Activated CD4-positive, CD25-positive, alpha-beta regulatory T cell (primary cell): ENCODE results near the gene ZNF607.
"Not testable (repeated sequence)": the region's sequence is repeated elsewhere in the genome, so short reads cannot be mapped to it uniquely, and the experiment has no call there.

ENCODE experiments used
- DNase-seq, 4 experiments: peaks; one replicate each; lab custom pipeline; 2025; lab: John Stamatoyannopoulos, UW

Gene ZNF607

DNA sequence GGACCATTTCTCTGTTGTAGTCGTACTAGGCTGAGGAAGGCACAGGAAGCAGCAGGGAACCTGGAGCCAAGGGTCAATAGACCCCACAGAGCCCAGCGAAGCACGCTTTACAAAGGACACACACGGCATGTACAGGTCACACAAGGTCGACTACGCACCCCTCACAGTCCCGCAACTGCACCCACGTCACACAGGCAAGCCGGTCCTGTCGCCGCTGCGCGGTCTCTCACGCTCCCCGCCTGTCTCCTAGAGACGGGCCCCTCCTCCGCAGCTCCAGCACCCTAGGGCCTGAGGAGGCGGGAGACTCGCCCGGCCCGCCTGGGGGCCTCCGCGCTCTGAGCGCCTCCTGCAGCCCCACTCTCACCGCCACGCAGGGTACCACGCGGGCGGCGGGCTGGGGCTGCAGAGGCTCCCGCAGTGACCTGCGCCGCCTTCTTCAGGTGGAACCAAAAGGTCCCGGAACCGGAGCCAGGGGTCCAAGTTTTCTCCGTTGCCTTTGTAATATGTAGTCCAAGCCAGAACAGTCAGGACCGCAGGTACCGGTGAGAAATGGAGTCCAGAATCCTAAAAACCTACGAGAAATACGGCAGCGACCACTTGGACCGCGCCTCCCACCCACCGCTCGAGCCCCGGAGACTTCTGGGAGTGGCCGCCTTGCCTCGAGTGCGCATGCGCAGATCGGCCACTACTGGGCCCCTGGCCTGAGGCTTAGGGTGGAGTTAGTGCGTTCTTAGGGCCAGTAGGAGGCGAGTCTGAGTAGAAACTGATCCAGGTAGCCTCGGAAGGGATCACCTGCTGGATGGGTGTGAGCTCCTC lies at the start of gene ZNF607:
ZNF607 (minus strand) TSS at position 651 of the 816 bp plus-strand sequence. CDS start 8,143 bp downstream, outside the sequence.
- DNase-seq = peak; percentile 44 to 64 (median 53)

DNA sequence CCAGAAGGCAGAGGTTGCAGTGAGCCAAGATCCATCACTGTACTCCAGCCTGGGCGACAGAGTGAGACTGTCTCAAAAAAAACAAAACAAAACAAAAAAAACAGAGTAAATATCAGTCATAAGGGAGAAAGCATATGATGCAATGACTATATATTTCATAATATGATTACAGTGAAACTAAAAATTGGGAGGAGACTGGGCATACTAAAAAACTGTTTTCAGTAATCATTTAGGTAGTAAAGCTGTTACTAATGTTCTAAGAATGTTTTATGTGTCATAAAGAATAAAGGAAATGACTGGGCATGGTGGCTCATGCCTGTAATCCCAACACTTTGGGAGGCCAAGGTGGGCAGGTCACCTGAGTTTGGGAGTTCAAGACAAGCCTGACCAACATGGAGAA lies 43.9 kb upstream of the ZNF607 start:
- DNase-seq = no peak

DNA sequence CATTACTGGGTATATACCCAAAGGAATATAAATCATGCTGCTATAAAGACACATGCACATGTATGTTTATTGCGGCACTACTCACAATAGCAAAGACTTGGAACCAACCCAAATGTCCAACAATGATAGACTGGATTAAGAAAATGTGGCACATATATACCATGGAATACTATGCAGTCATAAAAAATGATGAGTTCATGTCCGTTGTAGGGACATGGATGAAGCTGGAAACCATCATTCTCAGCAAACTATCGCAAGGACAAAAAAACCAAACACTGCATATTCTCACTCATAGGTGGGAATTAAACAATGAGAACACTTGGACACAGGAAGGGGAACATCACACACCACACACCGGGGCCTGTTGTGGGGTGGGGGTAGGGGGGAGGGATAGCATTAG lies 38.1 kb upstream of the ZNF607 start:
- not testable (repeated sequence) for DNase-seq

DNA sequence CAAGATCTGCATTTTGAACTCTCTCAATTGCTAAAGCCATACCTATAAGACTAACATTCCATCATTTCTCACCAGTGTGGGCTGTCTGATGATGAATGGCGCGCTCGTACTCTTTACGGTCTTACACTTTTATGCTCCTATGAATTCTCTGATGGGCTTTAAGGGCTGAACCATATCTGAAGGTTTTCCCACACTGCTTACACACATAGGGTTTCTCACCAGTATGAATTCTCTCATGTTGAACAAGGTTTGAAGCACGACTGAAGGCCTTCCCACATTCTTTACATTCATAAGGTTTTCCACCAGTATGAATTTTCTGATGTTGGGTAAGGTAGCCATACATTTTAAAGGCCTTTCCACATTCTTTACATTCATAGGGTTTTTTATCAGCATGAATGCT lies 18.8 kb upstream of the ZNF607 start:
- DNase-seq = no peak

DNA sequence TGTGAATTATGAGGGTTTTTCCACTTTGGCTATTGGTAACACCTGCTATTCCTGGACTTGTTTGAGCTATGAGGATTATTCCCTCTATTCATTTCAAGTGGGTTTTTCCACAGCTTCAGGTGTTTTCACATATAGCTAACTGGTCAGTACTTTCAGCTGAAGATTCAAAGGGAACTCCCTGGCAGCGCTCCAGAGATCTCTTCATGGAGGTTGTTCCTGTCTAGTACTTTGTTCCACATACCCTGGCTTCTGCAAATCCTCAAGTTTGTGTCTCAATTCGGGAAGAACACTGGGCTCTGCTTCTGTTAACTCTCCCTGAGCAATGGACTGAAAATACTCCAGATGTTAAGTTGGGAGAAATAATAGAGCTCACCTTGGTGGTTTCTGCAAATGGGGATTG lies 5.6 kb upstream of the ZNF607 start:
- DNase-seq = no peak

DNA sequence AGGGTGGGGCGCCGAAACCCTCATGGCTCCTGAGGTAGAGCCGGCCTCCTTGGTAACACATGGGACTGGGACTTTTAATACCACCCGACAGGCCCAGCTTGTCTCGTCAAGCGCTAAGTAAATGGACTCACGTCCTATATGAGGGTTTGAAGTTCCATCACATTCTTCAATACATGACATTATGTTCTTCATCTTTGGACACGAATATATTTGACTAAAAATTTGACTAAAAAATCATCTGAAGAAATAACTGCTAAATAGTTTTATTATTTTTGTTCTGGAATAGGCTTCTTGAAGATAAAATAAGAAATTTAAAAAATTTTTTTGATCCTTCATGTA lies 335 bp upstream of the ZNF607 start:
- DNase-seq = no peak

DNA sequence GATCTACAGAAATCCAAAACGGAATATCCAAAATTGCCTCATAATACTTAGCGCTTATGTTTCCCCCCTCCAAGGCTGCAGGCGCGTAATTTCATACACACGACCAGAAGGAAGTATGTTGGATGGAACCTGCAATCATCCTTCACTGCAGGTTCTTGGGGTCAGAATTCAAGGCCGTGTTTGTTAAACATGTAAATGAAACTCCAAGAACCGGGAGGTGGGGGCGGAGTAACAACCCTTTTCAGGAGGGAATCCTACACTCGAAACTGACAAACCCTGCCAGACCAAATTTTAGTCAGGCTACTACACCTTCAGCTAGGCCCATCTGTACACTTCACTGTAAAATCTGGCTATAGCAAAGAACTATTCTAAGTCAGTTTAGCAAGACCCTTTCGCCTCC lies 1.3 kb downstream of the ZNF607 start:
- no peak for DNase-seq

DNA sequence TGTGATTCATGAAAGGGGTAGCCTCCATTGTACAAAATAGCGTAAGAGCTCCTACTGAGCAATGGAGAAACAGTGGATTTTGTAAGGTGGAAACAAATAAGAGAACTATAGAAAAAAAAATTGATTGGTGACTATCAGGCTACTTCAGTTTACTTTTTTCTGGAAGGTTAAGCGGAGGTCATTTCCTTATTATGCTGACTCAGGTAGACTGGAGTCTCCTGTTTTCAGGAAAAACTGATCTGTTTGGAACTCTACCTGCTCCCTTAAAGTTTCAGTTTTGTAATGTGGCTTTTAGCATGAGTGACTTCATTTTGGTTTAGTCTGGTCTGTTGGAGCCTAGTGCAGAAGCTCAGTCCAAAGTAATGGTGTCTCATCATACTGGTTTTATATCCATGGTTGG lies 3.4 kb downstream of the ZNF607 start:
- no peak for DNase-seq

DNA sequence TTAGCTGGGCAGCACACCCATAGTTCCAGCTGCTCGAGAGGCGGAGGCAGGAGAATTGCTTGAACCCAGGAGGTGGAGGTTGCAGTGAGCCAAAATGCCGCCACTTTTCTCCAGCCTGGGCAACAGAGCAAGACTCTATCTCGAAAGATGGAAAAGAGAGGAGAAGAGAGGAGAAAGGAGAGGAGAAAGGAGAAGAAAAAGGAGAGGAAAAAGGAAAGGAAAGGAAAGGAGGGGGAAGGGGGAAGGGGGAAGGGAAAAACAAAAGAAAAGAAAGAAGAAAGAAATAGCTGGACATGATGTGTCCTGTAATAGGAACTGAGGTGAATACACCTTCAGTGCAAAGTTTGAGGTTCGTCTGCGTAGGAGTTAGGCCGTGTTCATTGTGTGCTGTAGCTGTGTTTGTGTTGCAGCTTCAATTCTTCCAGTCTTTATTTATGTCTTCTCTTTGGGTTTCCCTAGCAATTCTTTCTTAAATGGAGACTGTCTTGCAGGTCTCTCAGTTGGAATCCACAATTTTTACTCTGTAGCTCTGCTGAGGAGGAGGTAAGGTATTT lies 13.4 kb downstream of the ZNF607 start:
- no peak for DNase-seq

DNA sequence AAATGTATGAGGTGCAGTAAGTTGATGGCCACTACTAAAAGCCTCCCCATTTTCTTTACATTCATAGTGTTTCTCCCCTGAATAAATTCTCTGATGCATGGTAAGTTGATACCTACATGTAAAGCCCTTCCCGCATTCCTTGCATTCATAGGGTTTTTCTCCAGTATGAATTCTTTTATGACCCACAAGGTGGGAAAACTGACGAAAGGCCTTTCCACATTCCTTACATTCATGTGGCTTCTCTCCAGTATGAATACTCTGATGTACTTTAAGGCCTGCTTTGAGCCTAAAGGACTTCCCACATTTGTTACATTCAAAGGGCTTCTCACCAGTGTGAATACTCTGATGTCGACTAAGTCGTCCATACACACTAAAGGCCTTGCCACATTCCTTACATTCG lies 20.5 kb downstream of the ZNF607 start:
- no peak for DNase-seq

DNA sequence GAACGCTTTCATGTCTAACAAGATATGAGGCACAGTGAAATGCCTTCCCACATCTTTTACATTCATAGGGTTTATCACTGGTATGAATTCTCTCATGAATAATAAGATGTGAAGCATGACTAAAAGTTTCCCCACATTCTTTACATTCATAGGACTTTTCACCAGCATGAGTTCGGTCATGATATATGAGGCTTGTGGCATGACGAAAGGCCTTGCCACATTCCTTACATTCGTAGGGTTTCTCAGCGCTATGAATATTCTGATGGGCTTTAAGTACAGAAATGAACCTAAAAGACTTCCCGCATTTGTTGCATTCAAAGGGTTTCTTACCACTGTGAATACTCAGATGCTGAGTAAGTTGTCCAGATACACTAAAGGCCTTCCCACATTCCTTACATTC lies 21.3 kb downstream of the ZNF607 start:
- DNase-seq = no peak

DNA sequence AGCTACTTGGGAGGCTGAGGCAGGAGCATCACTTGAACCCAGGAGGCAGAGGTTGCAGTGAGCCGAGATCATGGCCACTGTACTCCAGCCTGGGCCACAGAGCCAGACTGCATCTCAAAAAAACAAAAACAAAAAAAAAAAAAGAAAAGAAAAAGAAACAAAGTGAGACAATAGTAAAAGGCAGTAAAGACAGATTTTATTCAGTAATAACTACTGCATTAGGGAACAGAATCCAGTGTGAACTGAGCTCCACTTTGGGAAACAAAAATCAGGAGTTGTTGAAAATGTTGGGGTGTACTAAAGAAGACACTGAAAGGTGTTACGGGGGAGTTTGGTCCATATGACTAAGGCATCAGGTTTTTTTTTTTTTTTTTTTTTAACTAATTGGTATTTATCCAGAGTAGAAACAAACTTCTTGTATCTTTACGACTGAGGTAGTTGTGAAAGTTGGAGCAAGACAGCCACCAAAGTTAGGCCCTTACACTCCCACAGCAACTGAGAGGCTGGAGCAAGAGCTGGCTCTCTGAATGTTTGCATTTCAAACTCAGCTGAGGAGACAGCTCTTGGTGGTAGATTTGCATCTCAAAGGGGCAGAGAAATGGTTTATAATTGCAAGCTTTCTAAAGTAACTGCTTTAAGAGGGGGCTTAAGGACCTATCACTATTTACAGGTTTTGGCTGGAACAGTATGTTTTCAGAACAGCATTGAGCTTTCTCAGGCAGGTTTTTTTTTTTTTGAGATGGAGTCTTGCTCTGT lies 24.2 kb downstream of the ZNF607 start:
- DNase-seq = no peak

DNA sequence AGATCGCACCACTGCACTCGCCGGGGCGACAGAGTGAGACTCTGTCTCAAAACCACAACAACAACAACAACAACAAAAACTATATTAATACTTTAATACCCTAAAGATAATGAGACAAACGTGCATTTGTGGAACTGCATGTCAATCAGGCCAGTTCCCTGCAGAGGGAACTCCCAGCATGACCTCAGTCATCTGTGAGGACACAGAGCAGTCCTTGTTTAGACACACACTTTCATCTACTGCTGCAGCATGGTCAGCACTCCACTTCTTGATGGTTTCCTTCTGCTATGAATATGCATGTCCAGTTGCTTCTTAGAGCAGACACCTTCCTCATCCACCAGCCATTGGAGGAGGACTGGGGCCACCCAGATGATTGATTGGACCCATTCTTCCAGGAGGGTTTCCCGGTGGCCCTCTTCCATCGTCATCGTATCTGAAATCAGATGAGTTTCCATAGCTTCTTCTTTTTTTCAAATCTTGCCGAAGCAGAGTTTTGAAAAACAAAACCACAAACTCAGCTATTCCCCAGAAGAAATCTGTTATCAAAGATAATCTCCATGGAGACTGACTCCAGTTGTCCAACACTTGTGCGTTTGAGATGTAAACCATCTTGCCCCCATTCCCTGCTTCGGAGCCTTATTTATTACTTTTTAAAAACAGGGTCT lies 26.5 kb downstream of the ZNF607 start:
- no peak for DNase-seq

DNA sequence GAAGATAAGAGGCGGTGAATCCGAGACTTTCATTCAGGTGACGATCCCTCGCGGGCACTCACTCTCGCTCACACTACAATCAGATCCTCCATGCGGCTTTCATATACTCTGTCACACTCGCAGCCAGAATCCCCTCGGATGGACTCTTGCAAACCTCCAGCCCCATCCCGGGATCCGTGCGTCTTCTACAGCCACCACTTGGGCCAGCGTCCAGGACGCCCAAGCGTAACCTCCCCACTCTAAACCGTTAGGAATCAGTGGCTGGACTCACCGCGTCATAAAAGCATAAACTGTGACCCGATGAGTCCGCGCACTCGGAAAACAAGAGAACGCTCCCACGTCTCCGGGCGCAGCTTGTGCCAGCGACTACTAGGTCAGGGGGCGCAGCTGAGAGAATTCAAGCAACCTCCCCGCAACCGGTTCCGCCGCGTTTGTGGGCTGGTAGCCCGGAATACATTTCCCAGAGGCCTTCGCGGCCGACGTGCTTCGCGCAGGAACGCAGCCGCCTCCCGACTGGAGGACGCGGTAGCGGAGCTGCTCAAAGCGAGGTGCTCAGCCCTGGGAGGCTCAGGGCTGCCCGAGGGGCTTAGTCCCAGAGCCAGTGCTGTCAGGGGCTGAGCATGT lies 27.6 kb downstream of the ZNF607 start:
- DNase-seq = peak; percentile 38 to 62 (median 56)

DNA sequence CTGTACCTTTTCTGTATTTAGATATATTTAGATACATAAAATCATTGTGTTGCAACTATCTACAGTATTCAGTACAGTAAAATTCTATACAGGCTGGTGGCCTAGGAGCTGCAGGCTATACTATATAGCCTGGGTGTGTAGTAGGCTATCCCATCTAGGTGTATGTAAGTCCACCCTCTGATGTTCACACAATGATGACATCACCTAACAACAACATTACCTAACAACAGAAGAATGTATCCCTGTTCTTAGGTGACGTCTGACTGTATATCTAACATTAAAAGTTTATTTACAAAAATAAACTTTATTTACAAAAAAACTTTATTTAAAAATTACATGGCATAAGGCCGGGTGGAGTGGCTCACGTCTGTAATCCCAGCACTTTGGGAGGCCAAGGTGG lies 36.0 kb downstream of the ZNF607 start:
- no peak for DNase-seq

DNA sequence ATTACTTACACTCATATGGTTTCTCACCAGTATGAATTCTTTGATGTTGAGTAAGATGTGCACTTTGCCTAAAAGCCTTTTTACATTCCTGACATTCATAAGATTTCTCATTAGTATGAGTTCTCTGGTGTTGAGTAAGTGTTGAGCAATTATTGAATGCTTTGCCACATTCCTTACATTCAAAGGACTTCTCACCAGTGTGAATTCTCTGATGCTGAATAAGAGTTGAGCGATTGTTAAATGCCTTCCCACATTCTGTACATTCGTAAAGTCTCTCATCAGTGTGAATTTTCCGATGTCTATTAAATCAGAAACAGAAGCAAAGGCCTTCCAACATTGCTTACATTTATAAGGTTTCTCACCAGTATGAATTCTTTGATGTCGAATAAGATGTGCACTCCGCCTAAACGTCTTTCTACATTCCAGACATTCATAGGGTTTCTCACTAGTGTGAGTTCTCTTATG lies 50.1 kb downstream of the ZNF607 start:
- no peak for DNase-seq

DNA sequence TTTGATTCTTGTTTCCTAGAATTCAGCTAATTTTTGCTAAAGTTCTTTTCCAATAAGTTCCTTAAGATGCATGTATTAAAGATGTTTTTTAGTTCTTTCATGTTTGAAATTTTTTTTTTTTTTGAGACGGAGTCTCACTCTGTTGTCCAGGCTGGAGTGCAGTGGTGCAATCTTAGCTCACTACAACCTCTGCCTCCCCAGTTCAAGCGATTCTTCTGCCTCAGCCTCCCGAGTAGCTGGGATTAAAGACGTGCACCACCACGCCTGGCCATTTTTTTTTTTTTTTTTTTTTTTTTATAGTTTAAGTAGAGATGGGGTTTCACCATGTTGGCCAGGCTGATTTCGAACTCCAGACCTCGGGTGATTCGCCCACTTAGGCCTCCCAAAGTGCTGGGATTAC lies 62.4 kb downstream of the ZNF607 start:
- DNase-seq = not testable (repeated sequence)

DNA sequence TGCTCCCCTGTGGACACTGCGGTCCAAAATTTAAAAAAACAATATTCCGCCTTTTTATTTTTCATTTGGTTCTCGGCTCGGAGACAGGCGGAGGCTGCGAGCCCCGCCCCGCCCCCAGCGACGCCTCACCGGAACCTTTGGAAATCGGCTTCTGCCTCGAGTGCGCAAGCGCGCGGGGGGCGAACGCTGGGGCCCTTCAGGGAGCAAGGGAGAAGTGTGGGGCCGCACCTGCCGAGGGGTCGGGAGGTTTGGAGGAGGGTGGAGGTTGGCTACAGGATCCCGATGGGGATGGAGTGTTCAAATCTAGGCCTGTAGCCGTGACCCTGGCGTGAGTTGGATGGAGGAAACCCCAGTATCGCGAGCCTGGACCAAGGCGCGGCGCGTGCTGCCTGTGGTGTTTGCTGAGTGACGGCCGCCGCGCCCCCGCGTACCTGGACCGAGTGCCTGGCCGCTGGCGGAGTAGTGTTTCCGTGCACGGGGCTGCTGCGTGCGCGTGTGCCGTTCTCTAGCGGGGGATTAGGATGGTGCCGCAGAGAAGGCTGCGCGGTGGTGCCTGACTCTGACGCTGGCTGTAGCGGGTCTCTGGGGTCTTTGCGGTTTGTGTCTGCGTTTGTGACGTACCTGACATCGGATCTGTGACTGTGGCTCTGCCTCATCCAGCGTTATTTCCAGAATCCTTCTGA lies 63.7 kb downstream of the ZNF607 start:
- DNase-seq = peak; percentile 63 to 74 (median 68)

DNA sequence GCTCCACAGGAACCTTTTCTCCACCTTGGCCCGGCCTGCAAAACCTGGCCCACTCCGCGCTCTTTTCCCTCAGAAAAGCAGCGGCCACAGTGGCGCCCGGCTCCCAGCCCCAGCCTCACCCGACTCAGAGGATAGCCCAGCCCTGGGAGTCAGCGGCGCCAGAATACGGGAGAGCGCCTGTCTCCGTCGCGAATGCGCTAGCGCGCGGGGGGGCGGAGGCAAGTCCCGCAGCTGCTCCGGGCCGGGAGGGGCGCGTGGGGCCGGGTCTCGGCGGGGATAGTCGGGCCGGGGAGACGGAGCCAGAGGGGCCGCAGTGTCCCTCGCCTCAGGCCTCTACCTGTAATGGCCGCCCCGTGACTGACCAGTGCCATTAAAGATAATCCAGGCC lies 64.3 kb downstream of the ZNF607 start, which contains the start of gene ZFP30:
ZFP30 (minus strand) TSS at position 165 of the 388 bp plus-strand sequence. CDS start 7,643 bp downstream, outside the sequence.
- peak; percentile 33 to 59 (median 48) for DNase-seq

DNA sequence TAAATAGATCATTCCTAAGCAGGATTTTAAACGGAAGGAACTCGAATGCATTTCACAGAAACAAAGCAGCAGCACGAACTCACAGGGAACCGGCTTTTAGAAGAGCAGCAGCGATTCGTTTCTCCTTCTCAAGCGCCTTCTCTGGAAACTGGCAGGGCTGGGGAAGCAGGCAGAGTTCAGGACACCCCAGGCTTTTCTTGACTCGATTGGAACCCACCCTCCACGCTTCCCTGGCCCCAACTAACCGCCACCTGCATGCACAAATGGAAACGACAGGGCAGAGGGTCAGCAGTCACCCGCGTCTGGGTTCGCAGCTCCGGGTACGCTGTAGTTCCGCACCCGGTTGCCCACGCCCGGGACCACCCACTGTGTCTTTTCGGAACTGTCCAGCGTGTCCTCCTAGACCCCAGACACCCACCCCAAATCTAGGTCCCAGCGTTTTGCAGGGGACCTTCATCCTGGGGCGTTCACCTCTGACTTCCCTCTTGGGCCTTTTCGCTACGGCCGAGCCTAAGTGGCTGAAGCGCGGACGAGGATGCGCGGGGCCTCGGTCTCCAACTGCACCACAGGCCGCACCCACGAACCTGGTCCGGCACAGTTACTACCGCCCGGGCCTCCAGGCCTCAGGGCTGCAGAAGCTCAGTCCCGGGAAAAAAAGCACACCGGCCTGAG lies 64.8 kb downstream of the ZNF607 start:
- DNase-seq = no peak

DNA sequence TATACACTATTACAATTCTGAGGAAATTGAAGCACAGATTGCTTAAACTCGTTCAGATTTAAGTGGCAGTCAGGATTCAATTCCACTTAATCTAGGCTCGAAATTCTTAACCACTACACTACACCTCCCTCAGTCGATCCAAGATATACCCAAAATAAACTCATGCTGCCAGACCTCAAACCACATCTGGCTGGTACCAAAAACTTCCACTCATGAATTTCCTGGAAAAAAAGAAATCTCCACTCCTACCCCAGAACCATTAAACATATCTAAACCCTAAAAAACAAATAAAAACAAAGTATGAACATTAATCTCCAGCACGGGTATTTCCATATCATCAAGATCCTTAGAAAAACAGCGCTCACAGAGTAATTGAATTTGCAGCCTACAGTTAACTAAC lies 65.4 kb downstream of the ZNF607 start:
- DNase-seq = no peak
